ENCODE results near the gene PLEKHA7. TPM values are rescaled to one million over a fixed set of nuclear protein-coding genes. Genes with fewer than 3 reads are reported as not detected.

Gene PLEKHA7
- total and polyA plus RNA-seq, 2 of the 13 experiments (the other 11 are each of a cell fraction or from before 2014, with no cell fraction given), result 17.5 to 18.7 TPM

GRCh38 chr11:16924826-16925560 is 89.2 kb downstream of the PLEKHA7 start (continued):
- no peak for TF ChIP-seq ZSCAN22 (CRISPR knock-in tag; IDR thresholded peaks at IDR 0.05)
- no peak for TF ChIP-seq XBP1 (CRISPR knock-in tag; IDR thresholded peaks at IDR 0.05)
- TF ChIP-seq SIX1 (CRISPR knock-in tag; IDR thresholded peaks at IDR 0.05; ENCODE audit: borderline replicate concordance), result no peak
- TF ChIP-seq KMT2A (CRISPR knock-in tag; IDR thresholded peaks at IDR 0.05), result 0 out of 2 replicates have a peak, but pooled peaks have one; percentile 10
- TF ChIP-seq, protein P1, sequence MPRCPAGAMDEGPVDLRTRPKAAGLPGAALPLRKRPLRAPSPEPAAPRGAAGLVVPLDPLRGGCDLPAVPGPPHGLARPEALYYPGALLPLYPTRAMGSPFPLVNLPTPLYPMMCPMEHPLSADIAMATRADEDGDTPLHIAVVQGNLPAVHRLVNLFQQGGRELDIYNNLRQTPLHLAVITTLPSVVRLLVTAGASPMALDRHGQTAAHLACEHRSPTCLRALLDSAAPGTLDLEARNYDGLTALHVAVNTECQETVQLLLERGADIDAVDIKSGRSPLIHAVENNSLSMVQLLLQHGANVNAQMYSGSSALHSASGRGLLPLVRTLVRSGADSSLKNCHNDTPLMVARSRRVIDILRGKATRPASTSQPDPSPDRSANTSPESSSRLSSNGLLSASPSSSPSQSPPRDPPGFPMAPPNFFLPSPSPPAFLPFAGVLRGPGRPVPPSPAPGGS (CRISPR knock-in tag; IDR thresholded peaks at IDR 0.05), result no peak
- no peak for TF ChIP-seq RBM39 (IDR thresholded peaks at IDR 0.05; ENCODE audit: low read depth, low read length, poor library complexity, severe bottlenecking)
- TF ChIP-seq EED (CRISPR knock-in tag; IDR thresholded peaks at IDR 0.05), result 0 out of 2 replicates have a peak, but pooled peaks have one; percentile 15
- no peak for TF ChIP-seq TAF15 (IDR thresholded peaks at IDR 0.05; ENCODE audit: low read depth, low read length, poor library complexity, severe bottlenecking)
- TF ChIP-seq ZNF777 (CRISPR knock-in tag; IDR thresholded peaks at IDR 0.05), result no peak
- TF ChIP-seq ZNF678 (CRISPR knock-in tag; IDR thresholded peaks at IDR 0.05), result no peak
- 0 out of 2 replicates have a peak, but pooled peaks have one; percentile 36 for TF ChIP-seq PPARG (CRISPR knock-in tag; conservative IDR thresholded peaks at IDR 0.05)
- TF ChIP-seq, protein P2, sequence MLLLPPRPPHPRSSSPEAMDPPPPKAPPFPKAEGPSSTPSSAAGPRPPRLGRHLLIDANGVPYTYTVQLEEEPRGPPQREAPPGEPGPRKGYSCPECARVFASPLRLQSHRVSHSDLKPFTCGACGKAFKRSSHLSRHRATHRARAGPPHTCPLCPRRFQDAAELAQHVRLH (CRISPR knock-in tag; IDR thresholded peaks at IDR 0.05; ENCODE audit: borderline replicate concordance, low read depth), result 0 out of 2 replicates have a peak, but pooled peaks have one; percentile 24
- TF ChIP-seq CENPT (CRISPR knock-in tag; IDR thresholded peaks at IDR 0.05; ENCODE audit: low read depth), result no peak
- no peak for TF ChIP-seq LCORL (IDR thresholded peaks at IDR 0.05)
- peak; percentile 41; the same call in 1 of the 2 replicates for TF ChIP-seq LCORL (CRISPR knock-in tag; IDR thresholded peaks at IDR 0.05)
- TF ChIP-seq AGO1 (IDR thresholded peaks at IDR 0.05; ENCODE audit: low read depth, low read length, poor library complexity, severe bottlenecking), result no peak
- TF ChIP-seq CREB3 (CRISPR knock-in tag; IDR thresholded peaks at IDR 0.05), result no peak
- TF ChIP-seq ZNF414 (CRISPR knock-in tag; IDR thresholded peaks at IDR 0.05), result 0 out of 2 replicates have a peak, but pooled peaks have one; percentile 65
- TF ChIP-seq ZNF878 (CRISPR knock-in tag; IDR thresholded peaks at IDR 0.05), result no peak
- TF ChIP-seq MTA3 (CRISPR knock-in tag; IDR thresholded peaks at IDR 0.05), result no peak
- TF ChIP-seq, protein P3, sequence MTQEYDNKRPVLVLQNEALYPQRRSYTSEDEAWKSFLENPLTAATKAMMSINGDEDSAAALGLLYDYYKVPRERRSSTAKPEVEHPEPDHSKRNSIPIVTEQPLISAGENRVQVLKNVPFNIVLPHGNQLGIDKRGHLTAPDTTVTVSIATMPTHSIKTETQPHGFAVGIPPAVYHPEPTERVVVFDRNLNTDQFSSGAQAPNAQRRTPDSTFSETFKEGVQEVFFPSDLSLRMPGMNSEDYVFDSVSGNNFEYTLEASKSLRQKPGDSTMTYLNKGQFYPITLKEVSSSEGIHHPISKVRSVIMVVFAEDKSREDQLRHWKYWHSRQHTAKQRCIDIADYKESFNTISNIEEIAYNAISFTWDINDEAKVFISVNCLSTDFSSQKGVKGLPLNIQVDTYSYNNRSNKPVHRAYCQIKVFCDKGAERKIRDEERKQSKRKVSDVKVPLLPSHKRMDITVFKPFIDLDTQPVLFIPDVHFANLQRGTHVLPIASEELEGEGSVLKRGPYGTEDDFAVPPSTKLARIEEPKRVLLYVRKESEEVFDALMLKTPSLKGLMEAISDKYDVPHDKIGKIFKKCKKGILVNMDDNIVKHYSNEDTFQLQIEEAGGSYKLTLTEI (CRISPR knock-in tag; conservative IDR thresholded peaks at IDR 0.05), result no peak
- no peak for TF ChIP-seq ZNF451 (CRISPR knock-in tag; IDR thresholded peaks at IDR 0.05)
- TF ChIP-seq MBNL3 (CRISPR knock-in tag; conservative IDR thresholded peaks at IDR 0.05), result no peak
- TF ChIP-seq KLF12 (CRISPR knock-in tag; IDR thresholded peaks at IDR 0.05; ENCODE audit: borderline replicate concordance), result no peak
- TF ChIP-seq KDM5A (IDR thresholded peaks at IDR 0.05; ENCODE audit: borderline replicate concordance, low read length), result no peak
- 0 out of 2 replicates have a peak, but pooled peaks have one; percentile 20 for TF ChIP-seq RXRA (CRISPR knock-in tag; IDR thresholded peaks at IDR 0.05)
